HFF-Myc (cell line): ENCODE data around the gene SMYD3.
A peak's percentile ranks its signal among the peaks of the same experiment; 100 is the strongest.

Experiments
- DNase-seq: peaks from one replicate; pipeline ENCODE4 v3.0.0-alpha.2; 2011; ENCODE audit warnings: low read depth; ENCODE audit errors: extremely low read depth
- H3K4me3 ChIP-seq: replicated peaks from 2 replicates; pipeline ENCODE4 v1.5.1; 2011; ENCODE audit warnings: low read depth, mild to moderate bottlenecking, control low read depth, low read length
- TF ChIP-seq, protein P1 (sequence below): IDR thresholded peaks from 2 replicates; pipeline ENCODE4 v1.5.1; 2012; ENCODE audit warnings: mild to moderate bottlenecking, low read depth, low read length, control low read depth; ENCODE audit errors: missing control alignments

Gene SMYD3

GRCh38 chr1:245875581-245876261, 631.4 kb downstream of the SMYD3 start:
- no peak overlapping the region for H3K4me3 ChIP-seq
- DNase-seq: no peak
- TF ChIP-seq, protein P1, sequence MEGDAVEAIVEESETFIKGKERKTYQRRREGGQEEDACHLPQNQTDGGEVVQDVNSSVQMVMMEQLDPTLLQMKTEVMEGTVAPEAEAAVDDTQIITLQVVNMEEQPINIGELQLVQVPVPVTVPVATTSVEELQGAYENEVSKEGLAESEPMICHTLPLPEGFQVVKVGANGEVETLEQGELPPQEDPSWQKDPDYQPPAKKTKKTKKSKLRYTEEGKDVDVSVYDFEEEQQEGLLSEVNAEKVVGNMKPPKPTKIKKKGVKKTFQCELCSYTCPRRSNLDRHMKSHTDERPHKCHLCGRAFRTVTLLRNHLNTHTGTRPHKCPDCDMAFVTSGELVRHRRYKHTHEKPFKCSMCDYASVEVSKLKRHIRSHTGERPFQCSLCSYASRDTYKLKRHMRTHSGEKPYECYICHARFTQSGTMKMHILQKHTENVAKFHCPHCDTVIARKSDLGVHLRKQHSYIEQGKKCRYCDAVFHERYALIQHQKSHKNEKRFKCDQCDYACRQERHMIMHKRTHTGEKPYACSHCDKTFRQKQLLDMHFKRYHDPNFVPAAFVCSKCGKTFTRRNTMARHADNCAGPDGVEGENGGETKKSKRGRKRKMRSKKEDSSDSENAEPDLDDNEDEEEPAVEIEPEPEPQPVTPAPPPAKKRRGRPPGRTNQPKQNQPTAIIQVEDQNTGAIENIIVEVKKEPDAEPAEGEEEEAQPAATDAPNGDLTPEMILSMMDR: no peak

- DNase-seq: peak; percentile 99
- TF ChIP-seq, protein P1: no peak
- no peak overlapping the region for H3K4me3 ChIP-seq
These were observed 632.0 kb downstream of the SMYD3 start for GRCh38 chr1:245874942-245875580.

GRCh38 chr1:245873883-245874671, 633.0 kb downstream of the SMYD3 start:
- DNase-seq: no peak
- TF ChIP-seq, protein P1: no peak
- H3K4me3 ChIP-seq: no peak overlapping the region

DNA sequence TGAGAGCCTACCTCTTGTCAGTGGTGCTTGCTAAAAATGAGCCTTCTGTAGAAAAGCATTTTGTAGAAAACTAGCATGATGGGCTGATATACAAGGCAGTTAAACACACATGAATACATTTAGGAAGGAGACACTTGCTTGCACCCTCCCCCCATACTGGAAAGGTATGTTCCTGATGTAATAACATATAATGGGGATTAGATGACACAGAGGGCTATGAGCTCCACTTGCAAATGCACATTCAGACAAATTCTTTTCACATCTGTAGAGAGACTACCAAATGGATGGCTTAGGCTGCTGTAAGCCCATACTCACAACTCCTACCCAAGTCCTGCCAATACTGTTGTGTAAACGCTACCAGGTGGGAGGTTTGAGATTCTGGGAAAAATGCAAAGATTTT, 634.0 kb downstream of the SMYD3 start:
- no peak for DNase-seq
- TF ChIP-seq, protein P1: no peak

DNA sequence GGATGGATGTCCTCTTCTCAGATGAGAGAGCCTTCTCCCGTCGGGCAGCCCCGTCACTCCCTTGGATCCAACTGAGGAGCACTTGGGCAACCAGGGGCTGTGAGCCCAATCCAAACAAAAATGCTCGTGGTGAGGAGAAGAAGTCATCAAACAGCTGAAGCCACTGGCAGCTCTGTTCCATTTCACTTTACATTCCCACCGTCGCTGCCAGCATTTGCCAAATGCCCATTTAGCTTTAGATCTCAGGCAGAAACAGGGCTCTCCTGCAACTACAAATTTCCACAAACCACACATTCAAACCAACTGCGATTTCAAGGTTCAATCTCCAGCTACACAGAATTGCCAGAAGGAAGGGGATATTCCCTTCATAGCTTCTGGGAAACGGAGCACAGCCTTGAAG, 634.6 kb downstream of the SMYD3 start:
- TF ChIP-seq, protein P1: no peak
- DNase-seq: no peak

More for the DNA sequence above, 634.0 kb downstream of the SMYD3 start:
- H3K4me3 ChIP-seq: no peak overlapping the region

GRCh38 chr1:245871915-245872314, 635.2 kb downstream of the SMYD3 start:
- TF ChIP-seq, protein P1: no peak
- DNase-seq: peak; percentile 92

More for the DNA sequence above, 634.6 kb downstream of the SMYD3 start:
- no peak overlapping the region for H3K4me3 ChIP-seq

More at GRCh38 chr1:245871915-245872314, 635.2 kb downstream of the SMYD3 start:
- no peak overlapping the region for H3K4me3 ChIP-seq
